Measurements from ENCODE around the gene EDIL3.
"Not testable (repeated sequence)": the region's sequence is repeated elsewhere in the genome, so short reads cannot be mapped to it uniquely, and the experiment has no call there.

EDIL3 gene

GRCh38 chr5:84202136-84202535 is 182.5 kb downstream of the EDIL3 start:
- H3K4me1 ChIP-seq (ENCODE audit: control insufficient read depth, insufficient read depth, low read length): no peaks in the 10 kb centered on the region
- no peaks in the 10 kb centered on the region for H3K9me3 ChIP-seq (ENCODE audit: control insufficient read depth, insufficient read depth, low read length)
- no peak overlapping the region for H3K9ac ChIP-seq (ENCODE audit: low read depth, low read length)
- no peak overlapping the region for H3K4me3 ChIP-seq (ENCODE audit: low read depth, low read length)
- H3K27me3 ChIP-seq (ENCODE audit: control insufficient read depth, insufficient read depth, low read length): no peaks in the 10 kb centered on the region
- H3K36me3 ChIP-seq (ENCODE audit: control insufficient read depth, insufficient read depth, low read length): no peaks in the 10 kb centered on the region

GRCh38 chr5:84197538-84197937 is 187.1 kb downstream of the EDIL3 start:
- H3K4me1 ChIP-seq (ENCODE audit: control insufficient read depth, insufficient read depth, low read length): no peaks in the 10 kb centered on the region
- no peaks in the 10 kb centered on the region for H3K27me3 ChIP-seq (ENCODE audit: control insufficient read depth, insufficient read depth, low read length)
- no peaks in the 10 kb centered on the region for H3K9me3 ChIP-seq (ENCODE audit: control insufficient read depth, insufficient read depth, low read length)
- no peak overlapping the region for H3K9ac ChIP-seq (ENCODE audit: low read depth, low read length)
- H3K36me3 ChIP-seq (ENCODE audit: control insufficient read depth, insufficient read depth, low read length): no peaks in the 10 kb centered on the region
- no peak overlapping the region for H3K4me3 ChIP-seq (ENCODE audit: low read depth, low read length)

GRCh38 chr5:84191281-84191680 is 193.4 kb downstream of the EDIL3 start:
- Histone ChIP-seq H3K36me3 (ENCODE audit: control insufficient read depth, insufficient read depth, low read length) (no peaks in the 10 kb centered on the region), H3K4me3 (ENCODE audit: low read depth, low read length) (no peak overlapping the region), H3K27me3 (ENCODE audit: control insufficient read depth, insufficient read depth, low read length) (no peaks in the 10 kb centered on the region), H3K9ac (ENCODE audit: low read depth, low read length) (no peak overlapping the region), H3K4me1 (ENCODE audit: control insufficient read depth, insufficient read depth, low read length) (no peaks in the 10 kb centered on the region), H3K9me3 (ENCODE audit: control insufficient read depth, insufficient read depth, low read length) (no peaks in the 10 kb centered on the region)

GRCh38 chr5:84184857-84185256 is 199.8 kb downstream of the EDIL3 start:
- no peaks in the 10 kb centered on the region for H3K9me3 ChIP-seq (ENCODE audit: control insufficient read depth, insufficient read depth, low read length)
- H3K4me1 ChIP-seq (ENCODE audit: control insufficient read depth, insufficient read depth, low read length): no peaks in the 10 kb centered on the region
- no peaks in the 10 kb centered on the region for H3K36me3 ChIP-seq (ENCODE audit: control insufficient read depth, insufficient read depth, low read length)
- no peak overlapping the region for H3K9ac ChIP-seq (ENCODE audit: low read depth, low read length)
- H3K4me3 ChIP-seq (ENCODE audit: low read depth, low read length): no peak overlapping the region
- H3K27me3 ChIP-seq (ENCODE audit: control insufficient read depth, insufficient read depth, low read length): no peaks in the 10 kb centered on the region

- Histone ChIP-seq H3K27me3 (ENCODE audit: control insufficient read depth, insufficient read depth, low read length) (no peaks in the 10 kb centered on the region), H3K4me3 (ENCODE audit: low read depth, low read length) (no peak overlapping the region), H3K4me1 (ENCODE audit: control insufficient read depth, insufficient read depth, low read length) (no peaks in the 10 kb centered on the region), H3K36me3 (ENCODE audit: control insufficient read depth, insufficient read depth, low read length) (no peaks in the 10 kb centered on the region), H3K9me3 (ENCODE audit: control insufficient read depth, insufficient read depth, low read length) (no peaks in the 10 kb centered on the region), H3K9ac (ENCODE audit: low read depth, low read length) (no peak overlapping the region)
These were observed 203.6 kb downstream of the EDIL3 start for GRCh38 chr5:84181093-84181492.

GRCh38 chr5:84168841-84169240 is 215.8 kb downstream of the EDIL3 start:
- Histone ChIP-seq H3K36me3 (ENCODE audit: control insufficient read depth, insufficient read depth, low read length) (no peaks in the 10 kb centered on the region), H3K4me3 (ENCODE audit: low read depth, low read length) (no peak overlapping the region), H3K9ac (ENCODE audit: low read depth, low read length) (no peak overlapping the region), H3K4me1 (ENCODE audit: control insufficient read depth, insufficient read depth, low read length) (no peaks in the 10 kb centered on the region), H3K9me3 (ENCODE audit: control insufficient read depth, insufficient read depth, low read length) (no peaks in the 10 kb centered on the region), H3K27me3 (ENCODE audit: control insufficient read depth, insufficient read depth, low read length) (no peaks in the 10 kb centered on the region)

GRCh38 chr5:84163671-84164070 is 221.0 kb downstream of the EDIL3 start:
- no peak overlapping the region for H3K4me3 ChIP-seq (ENCODE audit: low read depth, low read length)
- no peak overlapping the region for H3K9ac ChIP-seq (ENCODE audit: low read depth, low read length)

GRCh38 chr5:84162695-84163094 is 222.0 kb downstream of the EDIL3 start:
- Histone ChIP-seq H3K27me3 (ENCODE audit: control insufficient read depth, insufficient read depth, low read length) (no peaks in the 10 kb centered on the region), H3K4me1 (ENCODE audit: control insufficient read depth, insufficient read depth, low read length) (no peaks in the 10 kb centered on the region), H3K36me3 (ENCODE audit: control insufficient read depth, insufficient read depth, low read length) (no peaks in the 10 kb centered on the region)

More at GRCh38 chr5:84163671-84164070, 221.0 kb downstream of the EDIL3 start:
- H3K27me3 ChIP-seq (ENCODE audit: control insufficient read depth, insufficient read depth, low read length): no peaks in the 10 kb centered on the region
- H3K4me1 ChIP-seq (ENCODE audit: control insufficient read depth, insufficient read depth, low read length): no peaks in the 10 kb centered on the region
- H3K9me3 ChIP-seq (ENCODE audit: control insufficient read depth, insufficient read depth, low read length): no peaks in the 10 kb centered on the region
- H3K36me3 ChIP-seq (ENCODE audit: control insufficient read depth, insufficient read depth, low read length): no peaks in the 10 kb centered on the region

GRCh38 chr5:84160650-84161049 is 224.0 kb downstream of the EDIL3 start:
- not testable (repeated sequence) for H3K27me3 ChIP-seq (ENCODE audit: control insufficient read depth, insufficient read depth, low read length); H3K4me1 ChIP-seq (ENCODE audit: control insufficient read depth, insufficient read depth, low read length)

More at GRCh38 chr5:84162695-84163094, 222.0 kb downstream of the EDIL3 start:
- Histone ChIP-seq H3K4me3 (ENCODE audit: low read depth, low read length) (no peak overlapping the region), H3K9me3 (ENCODE audit: control insufficient read depth, insufficient read depth, low read length) (no peaks in the 10 kb centered on the region), H3K9ac (ENCODE audit: low read depth, low read length) (no peak overlapping the region)

GRCh38 chr5:84149094-84149493 is 235.6 kb downstream of the EDIL3 start:
- H3K4me3 ChIP-seq (ENCODE audit: low read depth, low read length): no peak overlapping the region
- no peaks in the 10 kb centered on the region for H3K27me3 ChIP-seq (ENCODE audit: control insufficient read depth, insufficient read depth, low read length)
- H3K36me3 ChIP-seq (ENCODE audit: control insufficient read depth, insufficient read depth, low read length): no peaks in the 10 kb centered on the region
- H3K9me3 ChIP-seq (ENCODE audit: control insufficient read depth, insufficient read depth, low read length): no peaks in the 10 kb centered on the region
- no peaks in the 10 kb centered on the region for H3K4me1 ChIP-seq (ENCODE audit: control insufficient read depth, insufficient read depth, low read length)
- no peak overlapping the region for H3K9ac ChIP-seq (ENCODE audit: low read depth, low read length)

More at GRCh38 chr5:84160650-84161049, 224.0 kb downstream of the EDIL3 start:
- not testable (repeated sequence) for H3K4me3 ChIP-seq (ENCODE audit: low read depth, low read length); H3K36me3 ChIP-seq (ENCODE audit: control insufficient read depth, insufficient read depth, low read length); H3K9ac ChIP-seq (ENCODE audit: low read depth, low read length); H3K9me3 ChIP-seq (ENCODE audit: control insufficient read depth, insufficient read depth, low read length)

GRCh38 chr5:84148651-84149050 is 236.0 kb downstream of the EDIL3 start:
- Histone ChIP-seq H3K9ac (ENCODE audit: low read depth, low read length) (no peak overlapping the region), H3K9me3 (ENCODE audit: control insufficient read depth, insufficient read depth, low read length) (no peaks in the 10 kb centered on the region)

GRCh38 chr5:84137541-84137940 is 247.1 kb downstream of the EDIL3 start:
- no peaks in the 10 kb centered on the region for H3K9me3 ChIP-seq (ENCODE audit: control insufficient read depth, insufficient read depth, low read length)
- no peaks in the 10 kb centered on the region for H3K4me1 ChIP-seq (ENCODE audit: control insufficient read depth, insufficient read depth, low read length)
- no peak overlapping the region for H3K4me3 ChIP-seq (ENCODE audit: low read depth, low read length)
- no peak overlapping the region for H3K9ac ChIP-seq (ENCODE audit: low read depth, low read length)
- no peaks in the 10 kb centered on the region for H3K36me3 ChIP-seq (ENCODE audit: control insufficient read depth, insufficient read depth, low read length)
- H3K27me3 ChIP-seq (ENCODE audit: control insufficient read depth, insufficient read depth, low read length): no peaks in the 10 kb centered on the region

More at GRCh38 chr5:84148651-84149050, 236.0 kb downstream of the EDIL3 start:
- no peaks in the 10 kb centered on the region for H3K27me3 ChIP-seq (ENCODE audit: control insufficient read depth, insufficient read depth, low read length)
- no peaks in the 10 kb centered on the region for H3K4me1 ChIP-seq (ENCODE audit: control insufficient read depth, insufficient read depth, low read length)
- H3K36me3 ChIP-seq (ENCODE audit: control insufficient read depth, insufficient read depth, low read length): no peaks in the 10 kb centered on the region
- no peak overlapping the region for H3K4me3 ChIP-seq (ENCODE audit: low read depth, low read length)

Data from iPS-15b (cell line).